Stimulated activated CD8-positive, alpha-beta memory T cell treated with anti-CD3 and anti-CD28 coated beads, Interleukin-4, amount 100 ng/mL, for 24 hours (primary cell): Measurements from ENCODE around the gene PDE6B.
"Not testable (repeated sequence)": the region's sequence is repeated elsewhere in the genome, so short reads cannot be mapped to it uniquely, and the experiment has no call there.

ENCODE experiments used
- DNase-seq: peaks from one replicate; pipeline ENCODE4 v3.0.0-alpha.2; 2020; ENCODE audit warnings: low read depth

PDE6B gene

GRCh38 chr4:624705-625590, at the start of gene PDE6B:
Gene PDE6B (plus strand): TSS chr4:625573. CDS start chr4:625627, 54 bp downstream.
- DNase-seq, result no peak

- DNase-seq, result no peak
Observed at GRCh38 chr4:576245-576821, 49.0 kb upstream of the PDE6B start, which contains the start of gene TMEM271. Gene TMEM271 (minus strand): TSS chr4:576295. CDS start chr4:576062, 233 bp downstream.

DNA sequence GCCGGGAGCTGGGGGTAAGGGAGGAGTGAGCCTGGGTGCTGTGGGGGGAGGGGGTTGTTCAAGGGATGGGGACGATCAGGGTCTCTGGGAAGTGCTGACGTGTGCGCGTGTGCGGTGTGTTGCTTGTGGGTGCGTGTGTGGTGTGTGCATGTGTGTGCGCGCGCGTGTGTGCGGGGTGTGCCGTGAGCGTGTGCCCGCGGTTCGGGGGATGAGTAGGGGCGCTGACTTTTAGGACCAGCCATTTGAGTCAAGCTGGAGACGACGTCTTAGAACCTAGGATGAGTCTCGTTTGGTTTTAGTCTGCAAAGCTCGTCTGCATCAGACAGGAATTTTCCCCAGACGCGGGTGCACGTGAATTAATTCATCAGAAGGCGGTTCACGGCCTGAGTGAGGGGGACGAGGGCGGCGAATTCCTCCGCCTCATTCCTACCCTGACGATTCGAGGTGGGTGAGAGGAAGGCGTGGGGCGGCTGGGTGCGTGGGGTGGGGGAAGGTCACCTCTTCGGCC, 48.3 kb upstream of the PDE6B start:
- DNase-seq, result no peak

DNA sequence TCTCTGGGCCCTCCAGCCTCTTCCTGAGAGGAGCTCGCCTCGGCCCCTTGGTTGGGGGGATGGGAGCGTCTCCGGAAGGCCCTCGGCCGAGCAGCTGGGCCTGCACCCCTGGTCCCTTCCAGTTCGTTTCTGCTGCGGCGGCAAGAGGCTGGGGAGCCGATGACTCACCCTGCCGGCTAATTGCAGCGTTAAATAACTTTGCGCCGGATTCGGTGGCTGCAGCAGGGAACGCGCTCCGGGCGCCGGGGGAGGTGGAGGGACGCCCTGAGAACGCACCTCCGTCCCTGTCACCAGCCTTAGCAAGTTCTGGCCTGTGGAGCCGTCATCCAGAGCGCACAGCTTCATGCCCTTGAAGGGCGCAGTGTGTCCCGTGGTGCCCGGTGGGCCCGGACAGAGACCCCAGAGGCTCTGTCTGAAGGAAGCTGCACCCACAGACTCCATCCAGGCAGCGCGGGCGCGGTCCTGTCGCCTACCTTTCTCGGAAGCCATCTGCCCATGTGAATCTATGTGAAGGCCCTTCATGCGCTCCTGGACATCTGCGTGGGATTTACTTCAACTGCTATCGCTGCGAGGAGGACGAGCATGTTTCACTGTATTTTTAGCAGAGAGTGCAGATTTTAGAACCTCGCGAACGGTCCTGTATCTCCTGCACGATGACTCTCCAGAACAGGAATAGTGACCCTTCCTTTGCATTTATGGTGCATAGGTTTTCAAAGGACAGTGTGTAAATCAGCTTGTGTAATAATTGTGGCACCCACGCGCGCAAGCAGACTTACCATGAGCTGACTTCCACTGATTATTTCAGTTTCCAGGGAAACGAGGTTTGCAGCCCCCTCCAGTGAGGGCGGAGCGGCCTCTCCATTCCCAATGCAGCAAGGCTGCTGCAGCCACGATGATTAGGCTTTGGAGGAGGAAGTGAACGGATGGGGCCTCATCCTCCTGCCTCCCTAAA, 47.6 kb upstream of the PDE6B start:
- no peak for DNase-seq

DNA sequence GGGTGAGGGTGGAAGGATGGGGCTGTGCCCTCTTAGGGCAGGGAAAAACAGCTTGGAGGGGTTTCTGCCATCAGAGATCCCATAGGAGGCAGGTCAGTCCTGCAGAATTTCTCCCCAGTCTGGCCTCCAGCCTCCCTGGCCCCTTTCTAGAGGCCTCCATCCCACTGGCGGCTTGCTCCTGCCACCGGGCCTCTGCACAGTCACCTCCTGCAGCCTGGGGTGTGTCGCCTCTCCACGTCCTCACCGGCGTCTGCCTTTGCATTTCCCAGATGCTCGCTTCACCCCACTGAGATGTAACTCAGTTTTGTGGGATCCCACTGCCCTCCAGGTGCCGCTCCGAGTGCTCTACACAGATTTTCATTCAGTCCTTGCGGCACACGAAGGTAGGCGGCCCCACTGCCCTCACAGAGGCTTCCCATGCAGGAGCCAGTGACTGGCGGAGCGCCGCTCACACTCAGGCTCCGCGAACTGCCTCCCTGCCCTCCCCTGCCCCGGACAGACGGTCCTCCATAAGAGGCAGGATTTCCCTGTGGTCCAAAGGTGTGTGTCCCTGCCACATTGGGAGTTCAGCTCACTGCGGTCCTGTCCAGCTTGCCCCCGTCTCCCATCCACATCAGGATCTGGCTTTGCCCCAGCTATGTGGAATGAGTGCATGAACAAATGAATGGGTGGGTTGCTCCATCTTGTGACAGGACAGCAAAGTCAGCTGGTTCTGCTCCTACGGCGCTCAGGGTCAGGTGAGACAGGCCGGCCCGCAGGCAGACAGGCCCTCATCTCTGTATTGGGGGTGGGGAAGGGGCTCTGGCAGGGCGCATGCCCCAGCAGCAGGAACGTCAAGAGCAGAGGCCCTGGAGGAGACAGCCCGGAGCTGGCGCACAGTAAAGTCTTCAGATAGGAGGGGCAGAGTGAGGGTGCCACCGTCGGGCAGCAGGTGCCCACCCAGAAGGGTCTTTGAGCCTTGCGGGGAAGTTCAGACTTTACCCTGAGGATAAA, 46.6 kb upstream of the PDE6B start:
- DNase-seq, result no peak

- no peak for DNase-seq
Observed at GRCh38 chr4:579543-580175, 45.7 kb upstream of the PDE6B start.

GRCh38 chr4:581181-581580, 44.2 kb upstream of the PDE6B start:
- DNase-seq, result no peak

GRCh38 chr4:581753-582361, 43.5 kb upstream of the PDE6B start:
- DNase-seq, result no peak

- no peak for DNase-seq
Observed at GRCh38 chr4:583820-584219, 41.6 kb upstream of the PDE6B start.

- no peak for DNase-seq
Observed at GRCh38 chr4:587671-588350, 37.6 kb upstream of the PDE6B start.

DNA sequence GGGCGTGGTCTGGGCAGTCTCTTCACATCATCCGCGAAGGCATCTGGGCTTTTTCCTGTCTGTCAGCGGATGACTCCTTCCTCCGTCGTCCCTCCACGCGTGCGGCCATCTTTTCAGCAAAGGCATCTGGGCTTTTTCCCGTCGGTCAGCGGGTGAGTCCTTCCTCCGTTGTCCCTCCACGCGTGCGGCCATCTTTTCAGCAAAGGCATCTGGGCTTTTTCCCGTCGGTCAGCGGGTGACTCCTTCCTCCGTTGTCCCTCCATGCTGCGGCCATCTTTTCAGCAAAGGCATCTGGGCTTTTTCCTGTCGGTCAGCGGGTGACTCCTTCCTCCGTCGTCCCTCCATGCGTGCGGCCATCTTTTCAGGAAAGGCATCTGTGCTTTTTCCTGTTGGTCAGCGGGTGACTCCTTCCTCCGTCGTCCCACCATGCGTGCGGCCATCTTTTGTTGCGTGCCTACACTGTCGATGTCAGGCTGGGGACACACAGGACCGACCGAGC, 37.0 kb upstream of the PDE6B start:
- DNase-seq, result no peak

GRCh38 chr4:589219-589963, 36.0 kb upstream of the PDE6B start:
- DNase-seq, result no peak

DNA sequence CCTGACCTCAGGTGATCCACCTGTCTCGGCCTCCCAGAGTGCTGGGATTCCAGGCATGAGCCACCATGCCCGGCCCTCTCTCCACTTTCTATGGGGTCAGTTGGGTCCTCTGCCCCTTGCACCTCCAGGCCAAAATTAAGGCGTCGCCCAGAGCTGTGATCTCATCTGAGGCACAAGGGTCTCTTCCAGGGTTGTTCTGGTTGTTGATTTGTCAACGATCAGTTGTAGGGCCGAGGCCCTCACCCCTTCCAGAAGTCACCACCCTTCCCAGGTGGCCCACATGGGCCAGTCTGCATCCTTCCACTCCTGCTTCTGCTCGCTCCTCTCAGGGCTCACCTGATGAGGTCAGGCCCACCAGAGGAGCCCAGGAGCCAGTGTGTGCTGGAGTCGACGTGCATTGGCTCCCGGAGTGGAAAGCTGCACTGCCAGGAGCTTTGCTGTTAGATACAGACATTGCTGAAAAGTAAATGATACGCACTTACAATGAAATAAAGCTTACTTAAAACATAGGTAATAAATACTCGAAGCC, 35.0 kb upstream of the PDE6B start:
- no peak for DNase-seq

GRCh38 chr4:592178-592577, 33.2 kb upstream of the PDE6B start:
- not testable (repeated sequence) for DNase-seq

DNA sequence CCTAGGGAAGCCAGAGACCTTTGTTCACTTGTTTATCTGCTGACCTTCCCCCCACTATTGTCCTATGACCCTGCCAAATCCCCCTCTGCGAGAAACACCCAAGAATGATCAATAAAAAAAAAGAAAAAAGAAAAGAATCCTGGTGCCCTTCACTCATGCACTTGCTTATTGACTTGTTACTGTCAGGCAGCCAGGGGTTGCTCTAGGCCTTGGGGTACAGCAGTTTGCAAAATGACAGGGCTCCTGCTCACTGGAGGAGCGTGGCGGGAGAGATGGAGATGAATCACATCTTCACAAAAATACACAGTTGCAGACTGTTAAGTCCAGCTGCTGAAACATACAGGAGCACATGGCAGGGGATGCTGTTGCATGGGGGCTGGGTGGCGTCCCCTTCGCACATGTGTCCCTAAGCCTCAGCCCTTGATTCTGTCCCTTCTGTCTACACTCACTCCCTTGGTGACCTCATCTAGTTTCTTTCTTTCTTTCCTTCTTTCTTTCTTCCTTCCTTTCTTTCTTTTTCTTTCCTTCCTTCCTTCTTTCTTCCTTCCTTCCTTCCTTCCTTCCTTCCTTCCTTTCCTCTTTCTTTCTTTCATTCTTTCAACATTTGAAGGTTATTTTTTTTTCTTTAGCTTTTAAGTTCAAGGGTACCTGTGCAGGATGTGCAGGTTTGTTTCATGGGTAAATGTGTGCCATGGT, 32.4 kb upstream of the PDE6B start:
- no peak for DNase-seq

- no peak for DNase-seq
Observed at GRCh38 chr4:598925-599324, 26.4 kb upstream of the PDE6B start.

DNA sequence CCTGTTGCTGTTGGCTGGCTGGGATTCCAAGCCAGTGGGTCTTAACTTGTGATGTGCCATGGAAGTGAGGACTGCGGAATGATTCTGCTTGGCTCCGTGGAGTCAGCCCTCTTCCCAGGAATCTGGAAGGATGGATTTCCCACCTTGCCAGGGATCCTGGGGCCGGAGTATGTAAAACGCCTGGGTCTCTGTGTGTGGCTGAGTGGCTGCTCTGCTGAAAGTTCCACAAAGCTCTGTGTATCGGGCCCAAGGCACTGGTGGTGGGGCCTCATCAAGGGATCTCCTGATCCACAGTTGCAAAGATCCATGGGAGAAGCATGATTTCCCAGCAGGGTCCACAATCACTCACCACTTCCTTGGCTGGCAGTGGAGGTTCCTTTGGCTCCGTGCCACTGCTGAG, 25.2 kb upstream of the PDE6B start:
- DNase-seq, result no peak
